Measurements from ENCODE around the gene FLNB.

- TF ChIP-seq FOXM1 (IDR thresholded peaks at IDR 0.05; ENCODE audit: borderline replicate concordance, low read depth) = no peak
- TF ChIP-seq EGR1 (IDR thresholded peaks at IDR 0.05) = no peak
- no peak for TF ChIP-seq TAF1 (IDR thresholded peaks at IDR 0.05; ENCODE audit: low read depth)
- TF ChIP-seq MAX (IDR thresholded peaks at IDR 0.05) = no peak
Observed at GRCh38 chr3:57973715-57974477, 34.3 kb upstream of the FLNB start.

All from Ishikawa (cell line).